SK-N-SH treated with all-trans-retinoic acid at 6 μM for 48 hours (cell line): ENCODE results near the gene ATAD3B.
"Not testable (repeated sequence)": the region's sequence is repeated elsewhere in the genome, so short reads cannot be mapped to it uniquely, and the experiment has no call there.

Source experiments
- ATAC-seq: fragments of 200-7000 bp; cut with Tn5 transposase; 3 replicates; pipeline ENCODE4 v1.9.1; 2020; ENCODE audit warnings: mild to moderate bottlenecking, moderate library complexity
- ARNTL ChIP-seq: fragments of 450-650 bp; formaldehyde crosslinking; IDR thresholded peaks from 2 replicates; pipeline ENCODE4 v1.5.0; 2020; ENCODE audit warnings: low read depth, mild to moderate bottlenecking, moderate library complexity, borderline replicate concordance
- CSDC2 ChIP-seq: fragments of 250-450 bp; sonication (Bioruptor Pico); IDR thresholded peaks from 2 replicates; pipeline ENCODE4 v1.5.0; 2020; ENCODE audit warnings: mild to moderate bottlenecking, moderate library complexity
- OSR1 ChIP-seq: fragments of 250-450 bp; sonication (Bioruptor Pico); IDR thresholded peaks from 2 replicates; pipeline ENCODE4 v1.8.0; 2022; ENCODE audit warnings: moderate library complexity, mild to moderate bottlenecking, inconsistent platforms
- PPARA ChIP-seq: fragments of 250-450 bp; sonication (Bioruptor Pico); IDR thresholded peaks from 2 replicates; pipeline ENCODE4 v1.5.0; 2020; ENCODE audit warnings: mild to moderate bottlenecking, borderline replicate concordance
- SNAI2 ChIP-seq: fragments of 250-450 bp; sonication (Bioruptor Pico); IDR thresholded peaks from 2 replicates; pipeline ENCODE4 v1.5.0; 2020; ENCODE audit warnings: mild to moderate bottlenecking, moderate library complexity
- TCF4 ChIP-seq: fragments of 250-450 bp; sonication (Bioruptor Pico); IDR thresholded peaks from 2 replicates; pipeline ENCODE4 v1.8.0; 2021; ENCODE audit warnings: mild to moderate bottlenecking, moderate library complexity, borderline replicate concordance
- ZNF565 ChIP-seq: fragments of 450-650 bp; formaldehyde crosslinking; conservative IDR thresholded peaks from 2 replicates; pipeline ENCODE4 v1.5.0; 2020; ENCODE audit warnings: low read depth, mild to moderate bottlenecking, moderate library complexity
- TF ChIP-seq, protein P1 (sequence below): fragments of 250-450 bp; sonication (Bioruptor Pico); IDR thresholded peaks from 2 replicates; pipeline ENCODE4 v1.5.0; 2020; ENCODE audit warnings: mild to moderate bottlenecking, moderate library complexity
- TF ChIP-seq, protein P2 (sequence below): fragments of 250-450 bp; sonication (Bioruptor Pico); IDR thresholded peaks from 2 replicates; pipeline ENCODE4 v1.5.1; 2021; ENCODE audit warnings: mild to moderate bottlenecking, moderate library complexity
- TF ChIP-seq, protein P3 (sequence below): fragments of 250-450 bp; sonication (Bioruptor Pico); IDR thresholded peaks from 2 replicates; pipeline ENCODE4 v1.8.0; 2020; ENCODE audit warnings: mild to moderate bottlenecking, moderate library complexity, borderline replicate concordance

ATAD3B gene

DNA sequence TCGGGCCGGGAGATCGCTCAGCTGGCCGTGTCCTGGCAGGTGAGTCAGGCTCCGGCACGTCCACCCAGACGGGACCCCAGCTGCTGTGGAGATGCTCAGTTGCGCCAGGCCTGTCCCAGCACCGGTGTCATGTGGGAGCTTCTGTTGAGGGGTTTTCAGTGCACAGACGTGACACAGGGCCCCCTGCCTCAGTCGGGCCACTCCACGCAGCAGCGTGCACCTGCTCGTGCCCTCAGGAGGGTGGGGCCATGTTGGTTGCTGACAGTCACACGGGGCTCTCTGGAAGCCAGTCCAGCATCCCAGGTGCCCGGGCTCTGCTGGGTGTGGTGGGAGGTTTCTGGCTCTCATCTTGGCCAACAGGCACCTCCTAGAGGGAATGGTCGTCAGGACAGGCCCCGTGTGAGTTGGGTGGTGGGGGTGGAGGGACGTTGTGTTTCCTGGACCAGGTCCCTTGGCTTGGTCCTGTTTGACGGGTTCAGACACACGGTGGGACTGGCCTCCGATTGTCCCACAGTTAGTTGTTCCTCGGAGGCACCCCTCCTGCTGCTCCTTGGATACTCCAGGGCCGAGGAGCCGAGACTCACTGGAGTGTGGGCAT is 19.2 kb downstream of the ATAD3B start:
- no peak for ATAC-seq
- TF ChIP-seq, protein P1, sequence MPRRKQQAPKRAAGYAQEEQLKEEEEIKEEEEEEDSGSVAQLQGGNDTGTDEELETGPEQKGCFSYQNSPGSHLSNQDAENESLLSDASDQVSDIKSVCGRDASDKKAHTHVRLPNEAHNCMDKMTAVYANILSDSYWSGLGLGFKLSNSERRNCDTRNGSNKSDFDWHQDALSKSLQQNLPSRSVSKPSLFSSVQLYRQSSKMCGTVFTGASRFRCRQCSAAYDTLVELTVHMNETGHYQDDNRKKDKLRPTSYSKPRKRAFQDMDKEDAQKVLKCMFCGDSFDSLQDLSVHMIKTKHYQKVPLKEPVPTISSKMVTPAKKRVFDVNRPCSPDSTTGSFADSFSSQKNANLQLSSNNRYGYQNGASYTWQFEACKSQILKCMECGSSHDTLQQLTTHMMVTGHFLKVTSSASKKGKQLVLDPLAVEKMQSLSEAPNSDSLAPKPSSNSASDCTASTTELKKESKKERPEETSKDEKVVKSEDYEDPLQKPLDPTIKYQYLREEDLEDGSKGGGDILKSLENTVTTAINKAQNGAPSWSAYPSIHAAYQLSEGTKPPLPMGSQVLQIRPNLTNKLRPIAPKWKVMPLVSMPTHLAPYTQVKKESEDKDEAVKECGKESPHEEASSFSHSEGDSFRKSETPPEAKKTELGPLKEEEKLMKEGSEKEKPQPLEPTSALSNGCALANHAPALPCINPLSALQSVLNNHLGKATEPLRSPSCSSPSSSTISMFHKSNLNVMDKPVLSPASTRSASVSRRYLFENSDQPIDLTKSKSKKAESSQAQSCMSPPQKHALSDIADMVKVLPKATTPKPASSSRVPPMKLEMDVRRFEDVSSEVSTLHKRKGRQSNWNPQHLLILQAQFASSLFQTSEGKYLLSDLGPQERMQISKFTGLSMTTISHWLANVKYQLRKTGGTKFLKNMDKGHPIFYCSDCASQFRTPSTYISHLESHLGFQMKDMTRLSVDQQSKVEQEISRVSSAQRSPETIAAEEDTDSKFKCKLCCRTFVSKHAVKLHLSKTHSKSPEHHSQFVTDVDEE (CRISPR knock-in tag): no peak
- TF ChIP-seq, all 23 proteins: peak for 0

DNA sequence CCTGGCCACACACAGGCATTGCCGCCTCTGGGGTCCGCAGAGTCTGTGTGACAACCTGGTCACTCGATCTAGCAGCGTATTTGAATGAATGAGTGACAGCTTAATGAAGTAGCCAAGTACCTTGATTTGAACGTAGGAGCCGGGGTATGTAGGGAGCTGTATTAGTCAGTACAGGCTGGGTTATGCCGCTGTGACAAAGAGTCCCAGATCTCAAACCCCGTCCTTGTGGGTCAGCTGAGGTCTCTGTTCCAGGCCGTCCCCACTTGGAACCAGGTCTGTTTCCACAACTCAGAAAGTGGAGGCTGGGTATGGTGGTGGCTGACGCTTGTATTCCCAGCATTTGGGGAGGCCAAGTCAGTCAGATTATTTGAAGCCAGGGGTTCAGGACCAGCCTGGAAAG is 20.0 kb downstream of the ATAD3B start:
- no peak for ATAC-seq
- no peak for TF ChIP-seq PPARA (CRISPR knock-in tag)
- TF ChIP-seq, protein P1 (CRISPR knock-in tag): no peak
- TF ChIP-seq, protein P2, sequence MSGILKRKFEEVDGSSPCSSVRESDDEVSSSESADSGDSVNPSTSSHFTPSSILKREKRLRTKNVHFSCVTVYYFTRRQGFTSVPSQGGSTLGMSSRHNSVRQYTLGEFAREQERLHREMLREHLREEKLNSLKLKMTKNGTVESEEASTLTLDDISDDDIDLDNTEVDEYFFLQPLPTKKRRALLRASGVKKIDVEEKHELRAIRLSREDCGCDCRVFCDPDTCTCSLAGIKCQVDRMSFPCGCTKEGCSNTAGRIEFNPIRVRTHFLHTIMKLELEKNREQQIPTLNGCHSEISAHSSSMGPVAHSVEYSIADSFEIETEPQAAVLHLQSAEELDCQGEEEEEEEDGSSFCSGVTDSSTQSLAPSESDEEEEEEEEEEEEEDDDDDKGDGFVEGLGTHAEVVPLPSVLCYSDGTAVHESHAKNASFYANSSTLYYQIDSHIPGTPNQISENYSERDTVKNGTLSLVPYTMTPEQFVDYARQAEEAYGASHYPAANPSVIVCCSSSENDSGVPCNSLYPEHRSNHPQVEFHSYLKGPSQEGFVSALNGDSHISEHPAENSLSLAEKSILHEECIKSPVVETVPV (CRISPR knock-in tag): no peak
- TF ChIP-seq ARNTL (CRISPR knock-in tag): no peak
- TF ChIP-seq, protein P3, sequence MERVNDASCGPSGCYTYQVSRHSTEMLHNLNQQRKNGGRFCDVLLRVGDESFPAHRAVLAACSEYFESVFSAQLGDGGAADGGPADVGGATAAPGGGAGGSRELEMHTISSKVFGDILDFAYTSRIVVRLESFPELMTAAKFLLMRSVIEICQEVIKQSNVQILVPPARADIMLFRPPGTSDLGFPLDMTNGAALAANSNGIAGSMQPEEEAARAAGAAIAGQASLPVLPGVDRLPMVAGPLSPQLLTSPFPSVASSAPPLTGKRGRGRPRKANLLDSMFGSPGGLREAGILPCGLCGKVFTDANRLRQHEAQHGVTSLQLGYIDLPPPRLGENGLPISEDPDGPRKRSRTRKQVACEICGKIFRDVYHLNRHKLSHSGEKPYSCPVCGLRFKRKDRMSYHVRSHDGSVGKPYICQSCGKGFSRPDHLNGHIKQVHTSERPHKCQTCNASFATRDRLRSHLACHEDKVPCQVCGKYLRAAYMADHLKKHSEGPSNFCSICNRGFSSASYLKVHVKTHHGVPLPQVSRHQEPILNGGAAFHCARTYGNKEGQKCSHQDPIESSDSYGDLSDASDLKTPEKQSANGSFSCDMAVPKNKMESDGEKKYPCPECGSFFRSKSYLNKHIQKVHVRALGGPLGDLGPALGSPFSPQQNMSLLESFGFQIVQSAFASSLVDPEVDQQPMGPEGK (CRISPR knock-in tag): no peak
- TF ChIP-seq SNAI2 (CRISPR knock-in tag): no peak
- TF ChIP-seq ZNF565 (CRISPR knock-in tag): no peak
- no peak for TF ChIP-seq TCF4 (CRISPR knock-in tag)
- no peak for TF ChIP-seq OSR1 (CRISPR knock-in tag)
- TF ChIP-seq CSDC2: no peak

GRCh38 chr1:1494311-1494710 is 22.7 kb downstream of the ATAD3B start:
- ATAC-seq: not testable (repeated sequence)

DNA sequence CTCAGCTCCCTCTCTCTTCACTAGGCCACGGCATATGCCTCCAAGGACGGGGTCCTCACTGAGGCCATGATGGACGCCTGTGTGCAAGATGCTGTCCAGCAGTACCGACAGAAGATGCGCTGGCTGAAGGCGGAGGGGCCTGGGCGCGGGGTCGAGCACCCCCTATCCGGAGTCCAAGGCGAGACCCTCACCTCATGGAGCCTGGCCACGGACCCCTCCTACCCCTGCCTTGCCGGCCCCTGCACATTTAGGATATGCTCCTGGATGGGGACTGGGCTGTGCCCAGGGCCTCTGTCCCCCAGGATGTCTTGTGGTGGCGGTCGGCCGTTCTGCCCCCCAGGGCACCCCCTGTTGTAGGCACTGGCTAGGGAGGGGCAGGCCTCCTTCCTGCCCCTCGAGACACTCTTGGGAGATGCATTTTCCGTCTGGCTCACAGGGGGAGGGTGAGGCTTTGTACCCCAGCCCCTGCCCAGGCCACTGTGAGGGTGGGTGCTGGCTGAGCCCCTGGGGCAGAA is 24.0 kb downstream of the ATAD3B start:
- not testable (repeated sequence) for ATAC-seq

DNA sequence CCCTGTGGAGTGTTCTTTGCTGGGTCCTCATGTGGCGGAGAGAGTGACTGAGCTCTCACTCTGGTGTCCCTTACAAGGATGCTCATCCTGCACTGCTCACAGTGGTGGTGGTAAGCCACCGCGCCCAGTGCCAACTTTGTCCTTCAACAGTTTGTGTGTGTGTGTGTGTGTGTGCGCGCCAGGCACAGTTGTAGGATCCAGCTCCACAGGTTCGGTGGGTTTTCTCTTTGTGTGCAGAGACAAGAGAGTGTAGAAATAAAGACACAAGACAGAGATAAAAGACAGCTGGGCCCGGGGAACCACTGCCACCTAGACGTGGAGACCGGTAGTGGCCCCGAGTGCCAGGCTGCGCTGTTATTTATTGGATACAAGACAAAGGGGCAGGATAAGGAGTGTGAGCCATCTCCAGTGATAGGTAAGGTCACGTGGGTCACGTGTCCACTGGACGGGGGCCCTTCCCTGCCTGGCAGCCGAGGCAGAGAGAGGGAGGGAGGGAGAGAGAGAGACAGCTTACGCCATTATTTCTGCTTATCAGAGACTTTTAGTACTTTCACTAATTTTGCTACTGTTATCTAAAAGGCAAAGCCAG is 33.3 kb downstream of the ATAD3B start:
- peak; percentile 74 for ATAC-seq

- ATAC-seq: peak; percentile 72
These were observed 33.8 kb downstream of the ATAD3B start for GRCh38 chr1:1505366-1505798.

DNA sequence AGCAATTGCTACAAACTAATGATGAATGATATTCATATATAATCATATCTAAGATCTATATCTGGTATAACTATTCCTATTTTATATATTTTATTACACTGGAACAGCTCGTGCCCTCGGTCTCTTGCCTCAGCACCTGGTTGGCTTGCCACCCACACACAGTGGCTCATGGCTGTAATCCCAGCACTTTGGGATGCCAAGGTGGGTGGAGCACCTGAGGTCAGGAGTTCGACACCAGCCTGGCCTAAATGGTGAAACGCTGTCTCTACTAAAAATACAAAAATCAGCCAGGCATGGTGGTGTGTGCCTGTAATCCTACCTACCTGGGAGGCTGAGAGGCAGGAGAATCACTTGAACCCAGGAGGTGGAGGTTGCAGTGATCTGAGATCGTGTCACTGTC is 34.2 kb downstream of the ATAD3B start:
- ATAC-seq: not testable (repeated sequence)
